Posterior vena cava (tissue), 2 donors: ENCODE results near the gene CBR1. TPM values are rescaled to one million over a fixed set of nuclear protein-coding genes. Genes with fewer than 3 reads are reported as not detected.
"Not testable (repeated sequence)": the region's sequence is repeated elsewhere in the genome, so short reads cannot be mapped to it uniquely, and the experiment has no call there.

Experiments used
- DNase-seq: peaks from one replicate; pipeline ENCODE4 v3.0.0-alpha.2; 2020; ENCODE audit warnings: low spot score
- intact Hi-C, 2 donors: fragments of 100-400 bp; cut with DNase I; formaldehyde crosslinking; loops; one replicate each; pipeline versions ENCODE4 v1.14.1 to v1.14.2; 2022 to 2023
- total RNA-seq, 2 donors: library from RNA; stranded (reverse); fragmentation: NEBNext Ultra II Directional; extraction: Animal tissue kit (Norgen Biotek cat#: 25700); gene quantifications; one replicate each; pipeline ENCODE4 v1.2.1, GENCODE V29; 2021
- donor health status: DM: yes; HTN: yes; CAD: no.
- donor health status: DM: yes; HTN: yes; CAD: no.

CBR1 gene
- total RNA-seq, 2 donors from 2014 or later = 39.1 to 44.4 TPM

- DNase-seq = no peak
- intact Hi-C loops = no loop called here
Measured at GRCh38 chr21:36044056-36044455, 25.8 kb upstream of the CBR1 start.

GRCh38 chr21:36045993-36046392 is 23.8 kb upstream of the CBR1 start:
- DNase-seq = no peak
- intact Hi-C loops = no loop called here

- peak; percentile 22 for DNase-seq
Measured at GRCh38 chr21:36047139-36047538, 22.7 kb upstream of the CBR1 start.

GRCh38 chr21:36048357-36048756 is 21.5 kb upstream of the CBR1 start:
- intact Hi-C loops = no loop called here
- DNase-seq = no peak

More at GRCh38 chr21:36047139-36047538, 22.7 kb upstream of the CBR1 start:
- intact Hi-C loops = no loop called here

- intact Hi-C loops = no loop called here
- peak; percentile 70 for DNase-seq
Measured at GRCh38 chr21:36052860-36053714, 16.7 kb upstream of the CBR1 start.

GRCh38 chr21:36053715-36054062 is 16.1 kb upstream of the CBR1 start:
- no peak for DNase-seq
- intact Hi-C loops = no loop called here

GRCh38 chr21:36055551-36055950 is 14.3 kb upstream of the CBR1 start:
- intact Hi-C loops = no loop called here
- no peak for DNase-seq

- peak; percentile 86 for DNase-seq
- intact Hi-C loops = no loop called here
Measured at GRCh38 chr21:36059823-36060158, 10.0 kb upstream of the CBR1 start.

- DNase-seq = peak; percentile 98
- intact Hi-C loops = no loop called here
Measured at GRCh38 chr21:36060159-36060921, 9.5 kb upstream of the CBR1 start, which contains the start of gene SETD4. SETD4 (minus strand) TSS chr21:36060526; CDS start chr21:36058888, 1,638 bp downstream.

- no peak for DNase-seq
- intact Hi-C loops = no loop called here
Measured at GRCh38 chr21:36061445-36061844, 8.4 kb upstream of the CBR1 start.

GRCh38 chr21:36063375-36064084 is 6.3 kb upstream of the CBR1 start:
- intact Hi-C loops = no loop called here

GRCh38 chr21:36064085-36064460 is 5.8 kb upstream of the CBR1 start:
- no peak for DNase-seq
- intact Hi-C loops = no loop called here

More at GRCh38 chr21:36063375-36064084, 6.3 kb upstream of the CBR1 start:
- no peak for DNase-seq

- DNase-seq = no peak
- intact Hi-C loops = no loop called here
Measured at GRCh38 chr21:36065497-36066036, 4.3 kb upstream of the CBR1 start.

GRCh38 chr21:36068748-36069398 is 951 bp upstream of the CBR1 start:
- intact Hi-C loops = no loop called here
- DNase-seq = no peak

- intact Hi-C loops = no loop called here
- DNase-seq = no peak
Measured at GRCh38 chr21:36070999-36071398, 1.2 kb downstream of the CBR1 start.

GRCh38 chr21:36072453-36073162 is 2.8 kb downstream of the CBR1 start:
- DNase-seq = no peak
- intact Hi-C loops = no loop called here

GRCh38 chr21:36073181-36073580 is 3.4 kb downstream of the CBR1 start:
- DNase-seq = no peak
- intact Hi-C loops = no loop called here

- intact Hi-C loops, DNase-seq: not testable (repeated sequence)
Measured at GRCh38 chr21:36073911-36074310, 4.1 kb downstream of the CBR1 start.

GRCh38 chr21:36075171-36075570 is 5.3 kb downstream of the CBR1 start:
- no peak for DNase-seq
- intact Hi-C loops = no loop called here
